SK-N-SH treated with all-trans-retinoic acid at 6 μM for 48 hours (cell line): ENCODE data around the gene GPATCH2.

Source experiments
- ATAC-seq: fragments of 200-7000 bp; cut with Tn5 transposase; 3 replicates; pipeline ENCODE4 v1.9.1; 2020; ENCODE audit warnings: mild to moderate bottlenecking, moderate library complexity
- ARNTL ChIP-seq: fragments of 450-650 bp; formaldehyde crosslinking; IDR thresholded peaks from 2 replicates; pipeline ENCODE4 v1.5.0; 2020; ENCODE audit warnings: low read depth, mild to moderate bottlenecking, moderate library complexity, borderline replicate concordance
- CSDC2 ChIP-seq: fragments of 250-450 bp; sonication (Bioruptor Pico); IDR thresholded peaks from 2 replicates; pipeline ENCODE4 v1.5.0; 2020; ENCODE audit warnings: mild to moderate bottlenecking, moderate library complexity
- CSRNP3 ChIP-seq: fragments of 250-450 bp; sonication (Bioruptor Pico); IDR thresholded peaks from 2 replicates; pipeline ENCODE4 v1.5.1; 2021; ENCODE audit warnings: mild to moderate bottlenecking, moderate library complexity
- ESRRG ChIP-seq: fragments of 250-450 bp; sonication (Bioruptor Pico); IDR thresholded peaks from 2 replicates; pipeline ENCODE4 v1.6.1; 2021; ENCODE audit warnings: mild to moderate bottlenecking
- GLIS3 ChIP-seq: fragments of 250-450 bp; sonication (Bioruptor Pico); IDR thresholded peaks from 2 replicates; pipeline ENCODE4 v1.5.0; 2020; ENCODE audit warnings: mild to moderate bottlenecking, moderate library complexity
- ISL1 ChIP-seq: fragments of 250-450 bp; sonication (Bioruptor Pico); IDR thresholded peaks from 2 replicates; pipeline ENCODE4 v2.1.2; 2022; ENCODE audit warnings: mild to moderate bottlenecking, moderate library complexity
- OSR1 ChIP-seq: fragments of 250-450 bp; sonication (Bioruptor Pico); IDR thresholded peaks from 2 replicates; pipeline ENCODE4 v1.8.0; 2022; ENCODE audit warnings: moderate library complexity, mild to moderate bottlenecking, inconsistent platforms
- PPARA ChIP-seq: fragments of 250-450 bp; sonication (Bioruptor Pico); IDR thresholded peaks from 2 replicates; pipeline ENCODE4 v1.5.0; 2020; ENCODE audit warnings: mild to moderate bottlenecking, borderline replicate concordance
- SNAI2 ChIP-seq: fragments of 250-450 bp; sonication (Bioruptor Pico); IDR thresholded peaks from 2 replicates; pipeline ENCODE4 v1.5.0; 2020; ENCODE audit warnings: mild to moderate bottlenecking, moderate library complexity
- TCF4 ChIP-seq: fragments of 250-450 bp; sonication (Bioruptor Pico); IDR thresholded peaks from 2 replicates; pipeline ENCODE4 v1.8.0; 2021; ENCODE audit warnings: mild to moderate bottlenecking, moderate library complexity, borderline replicate concordance
- TOX ChIP-seq: fragments of 250-450 bp; sonication (Bioruptor Pico); IDR thresholded peaks from 2 replicates; pipeline ENCODE4 v1.8.0; 2021; ENCODE audit warnings: mild to moderate bottlenecking, moderate library complexity, borderline replicate concordance
- ZC3H10 ChIP-seq: fragments of 250-450 bp; sonication (Bioruptor Pico); IDR thresholded peaks from 2 replicates; pipeline ENCODE4 v1.5.1; 2021; ENCODE audit warnings: mild to moderate bottlenecking, moderate library complexity
- ZFP3 ChIP-seq: fragments of 250-450 bp; sonication (Bioruptor Pico); IDR thresholded peaks from 2 replicates; pipeline ENCODE4 v1.5.0; 2020; ENCODE audit warnings: mild to moderate bottlenecking, moderate library complexity
- ZFP30 ChIP-seq: fragments of 450-650 bp; formaldehyde crosslinking; IDR thresholded peaks from 2 replicates; pipeline ENCODE4 v1.5.0; 2022; ENCODE audit warnings: mild to moderate bottlenecking, moderate library complexity
- ZNF565 ChIP-seq: fragments of 450-650 bp; formaldehyde crosslinking; conservative IDR thresholded peaks from 2 replicates; pipeline ENCODE4 v1.5.0; 2020; ENCODE audit warnings: low read depth, mild to moderate bottlenecking, moderate library complexity
- ZNF70 ChIP-seq: fragments of 450-650 bp; formaldehyde crosslinking; IDR thresholded peaks from 2 replicates; pipeline ENCODE4 v1.5.0; 2020; ENCODE audit warnings: mild to moderate bottlenecking, moderate library complexity
- ZNF8 ChIP-seq: fragments of 450-650 bp; formaldehyde crosslinking; IDR thresholded peaks from 2 replicates; pipeline ENCODE4 v1.5.0; 2020; ENCODE audit warnings: mild to moderate bottlenecking, moderate library complexity
- TF ChIP-seq, protein P1 (sequence below): fragments of 250-450 bp; sonication (Bioruptor Pico); IDR thresholded peaks from 2 replicates; pipeline ENCODE4 v1.5.0; 2020; ENCODE audit warnings: mild to moderate bottlenecking, moderate library complexity
- TF ChIP-seq, protein P2 (sequence below): fragments of 250-450 bp; sonication (Bioruptor Pico); IDR thresholded peaks from 2 replicates; pipeline ENCODE4 v1.8.0; 2021; ENCODE audit warnings: low read depth, mild to moderate bottlenecking, moderate library complexity, borderline replicate concordance
- TF ChIP-seq, protein P3 (sequence below): fragments of 250-450 bp; sonication (Bioruptor Pico); IDR thresholded peaks from 2 replicates; pipeline ENCODE4 v1.8.0; 2020; ENCODE audit warnings: mild to moderate bottlenecking, moderate library complexity, borderline replicate concordance

The GPATCH2 gene

GRCh38 chr1:217614200-217614712 lies 16.6 kb downstream of the GPATCH2 start:
- TF ChIP-seq ZNF8: no peak
- no peak for TF ChIP-seq ARNTL (CRISPR knock-in tag)
- TF ChIP-seq, protein P1, sequence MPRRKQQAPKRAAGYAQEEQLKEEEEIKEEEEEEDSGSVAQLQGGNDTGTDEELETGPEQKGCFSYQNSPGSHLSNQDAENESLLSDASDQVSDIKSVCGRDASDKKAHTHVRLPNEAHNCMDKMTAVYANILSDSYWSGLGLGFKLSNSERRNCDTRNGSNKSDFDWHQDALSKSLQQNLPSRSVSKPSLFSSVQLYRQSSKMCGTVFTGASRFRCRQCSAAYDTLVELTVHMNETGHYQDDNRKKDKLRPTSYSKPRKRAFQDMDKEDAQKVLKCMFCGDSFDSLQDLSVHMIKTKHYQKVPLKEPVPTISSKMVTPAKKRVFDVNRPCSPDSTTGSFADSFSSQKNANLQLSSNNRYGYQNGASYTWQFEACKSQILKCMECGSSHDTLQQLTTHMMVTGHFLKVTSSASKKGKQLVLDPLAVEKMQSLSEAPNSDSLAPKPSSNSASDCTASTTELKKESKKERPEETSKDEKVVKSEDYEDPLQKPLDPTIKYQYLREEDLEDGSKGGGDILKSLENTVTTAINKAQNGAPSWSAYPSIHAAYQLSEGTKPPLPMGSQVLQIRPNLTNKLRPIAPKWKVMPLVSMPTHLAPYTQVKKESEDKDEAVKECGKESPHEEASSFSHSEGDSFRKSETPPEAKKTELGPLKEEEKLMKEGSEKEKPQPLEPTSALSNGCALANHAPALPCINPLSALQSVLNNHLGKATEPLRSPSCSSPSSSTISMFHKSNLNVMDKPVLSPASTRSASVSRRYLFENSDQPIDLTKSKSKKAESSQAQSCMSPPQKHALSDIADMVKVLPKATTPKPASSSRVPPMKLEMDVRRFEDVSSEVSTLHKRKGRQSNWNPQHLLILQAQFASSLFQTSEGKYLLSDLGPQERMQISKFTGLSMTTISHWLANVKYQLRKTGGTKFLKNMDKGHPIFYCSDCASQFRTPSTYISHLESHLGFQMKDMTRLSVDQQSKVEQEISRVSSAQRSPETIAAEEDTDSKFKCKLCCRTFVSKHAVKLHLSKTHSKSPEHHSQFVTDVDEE (CRISPR knock-in tag): no peak
- TF ChIP-seq TOX (CRISPR knock-in tag): no peak
- no peak for TF ChIP-seq ZNF70
- no peak for TF ChIP-seq ZFP3 (CRISPR knock-in tag)
- TF ChIP-seq SNAI2: no peak
- no peak for TF ChIP-seq CSDC2
- no peak for TF ChIP-seq GLIS3 (CRISPR knock-in tag)
- no peak for TF ChIP-seq CSRNP3 (CRISPR knock-in tag)
- no peak for TF ChIP-seq ISL1 (CRISPR knock-in tag)
- TF ChIP-seq ZNF565 (CRISPR knock-in tag): no peak
- TF ChIP-seq, protein P2, sequence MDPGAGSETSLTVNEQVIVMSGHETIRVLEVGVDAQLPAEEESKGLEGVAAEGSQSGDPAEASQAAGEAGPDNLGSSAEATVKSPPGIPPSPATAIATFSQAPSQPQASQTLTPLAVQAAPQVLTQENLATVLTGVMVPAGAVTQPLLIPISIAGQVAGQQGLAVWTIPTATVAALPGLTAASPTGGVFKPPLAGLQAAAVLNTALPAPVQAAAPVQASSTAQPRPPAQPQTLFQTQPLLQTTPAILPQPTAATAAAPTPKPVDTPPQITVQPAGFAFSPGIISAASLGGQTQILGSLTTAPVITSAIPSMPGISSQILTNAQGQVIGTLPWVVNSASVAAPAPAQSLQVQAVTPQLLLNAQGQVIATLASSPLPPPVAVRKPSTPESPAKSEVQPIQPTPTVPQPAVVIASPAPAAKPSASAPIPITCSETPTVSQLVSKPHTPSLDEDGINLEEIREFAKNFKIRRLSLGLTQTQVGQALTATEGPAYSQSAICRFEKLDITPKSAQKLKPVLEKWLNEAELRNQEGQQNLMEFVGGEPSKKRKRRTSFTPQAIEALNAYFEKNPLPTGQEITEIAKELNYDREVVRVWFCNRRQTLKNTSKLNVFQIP: no peak
- TF ChIP-seq, protein P3, sequence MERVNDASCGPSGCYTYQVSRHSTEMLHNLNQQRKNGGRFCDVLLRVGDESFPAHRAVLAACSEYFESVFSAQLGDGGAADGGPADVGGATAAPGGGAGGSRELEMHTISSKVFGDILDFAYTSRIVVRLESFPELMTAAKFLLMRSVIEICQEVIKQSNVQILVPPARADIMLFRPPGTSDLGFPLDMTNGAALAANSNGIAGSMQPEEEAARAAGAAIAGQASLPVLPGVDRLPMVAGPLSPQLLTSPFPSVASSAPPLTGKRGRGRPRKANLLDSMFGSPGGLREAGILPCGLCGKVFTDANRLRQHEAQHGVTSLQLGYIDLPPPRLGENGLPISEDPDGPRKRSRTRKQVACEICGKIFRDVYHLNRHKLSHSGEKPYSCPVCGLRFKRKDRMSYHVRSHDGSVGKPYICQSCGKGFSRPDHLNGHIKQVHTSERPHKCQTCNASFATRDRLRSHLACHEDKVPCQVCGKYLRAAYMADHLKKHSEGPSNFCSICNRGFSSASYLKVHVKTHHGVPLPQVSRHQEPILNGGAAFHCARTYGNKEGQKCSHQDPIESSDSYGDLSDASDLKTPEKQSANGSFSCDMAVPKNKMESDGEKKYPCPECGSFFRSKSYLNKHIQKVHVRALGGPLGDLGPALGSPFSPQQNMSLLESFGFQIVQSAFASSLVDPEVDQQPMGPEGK (CRISPR knock-in tag): no peak
- TF ChIP-seq PPARA (CRISPR knock-in tag): no peak

GRCh38 chr1:217605390-217605789 lies 25.5 kb downstream of the GPATCH2 start:
- TF ChIP-seq GLIS3 (CRISPR knock-in tag): no peak
- no peak for TF ChIP-seq ZNF70
- no peak for TF ChIP-seq CSRNP3 (CRISPR knock-in tag)
- no peak for TF ChIP-seq TOX (CRISPR knock-in tag)
- no peak for TF ChIP-seq ESRRG (CRISPR knock-in tag)
- TF ChIP-seq ZFP30 (CRISPR knock-in tag): no peak
- TF ChIP-seq TCF4 (CRISPR knock-in tag): no peak
- TF ChIP-seq CSDC2: no peak
- TF ChIP-seq OSR1 (CRISPR knock-in tag): no peak
- TF ChIP-seq ISL1 (CRISPR knock-in tag): no peak
- no peak for TF ChIP-seq ZC3H10
- no peak for ATAC-seq

More at GRCh38 chr1:217614200-217614712, 16.6 kb downstream of the GPATCH2 start:
- peak; percentile 30 for ATAC-seq

DNA sequence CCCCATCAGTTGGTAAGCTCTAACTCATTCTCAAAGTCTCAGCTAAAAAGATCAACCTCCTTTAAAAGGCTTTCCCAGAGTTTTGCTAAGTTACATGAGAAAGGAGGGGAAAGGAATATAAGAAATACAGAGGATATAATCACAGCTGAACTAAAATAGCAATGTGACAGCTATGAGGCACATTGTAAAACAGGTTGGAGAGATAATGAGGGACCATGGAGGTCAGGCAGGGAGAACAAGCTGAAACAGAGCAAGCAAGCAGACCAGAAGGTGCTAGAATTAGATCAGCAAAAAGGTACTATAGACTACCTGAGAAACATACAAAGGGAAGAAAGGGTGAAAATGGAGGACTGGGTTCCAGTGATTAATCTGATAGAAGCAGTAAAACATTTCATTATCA lies 28.5 kb downstream of the GPATCH2 start:
- ATAC-seq: no peak
- TF ChIP-seq ISL1 (CRISPR knock-in tag) (no peak), ZFP3 (CRISPR knock-in tag) (no peak), TOX (CRISPR knock-in tag) (no peak), ZNF8 (no peak), CSRNP3 (CRISPR knock-in tag) (no peak), ZC3H10 (no peak)
- TF ChIP-seq, protein P3 (CRISPR knock-in tag): no peak
- TF ChIP-seq, all 23 proteins: peak for 0
